GM12892 (cell line): ENCODE results near the gene CCNJL.
"Not testable (repeated sequence)": the region's sequence is repeated elsewhere in the genome, so short reads cannot be mapped to it uniquely, and the experiment has no call there.

Experiments
- DNase-seq: peaks from one replicate; pipeline ENCODE4 v3.0.0; 2011; ENCODE audit not compliant: insufficient read length
- FAIRE-seq: peaks from 2 replicates; lab custom pipeline; 2011; peaks lifted over from hg19 to GRCh38; lab: Jason Lieb, UNC
- POLR2A ChIP-seq: IDR thresholded peaks from 2 replicates; pipeline ENCODE4 v1.6.1; 2011; ENCODE audit warnings: low read depth, low read length, control low read depth
- POLR2AphosphoS5 ChIP-seq: IDR thresholded peaks from 2 replicates; pipeline ENCODE4 v1.6.1; 2011; ENCODE audit warnings: low read depth, low read length, control low read depth
- TAF1 ChIP-seq: IDR thresholded peaks from 2 replicates; pipeline ENCODE4 v1.6.1; 2011; ENCODE audit warnings: low read depth, mild to moderate bottlenecking, control low read depth, low read length, borderline replicate concordance

Gene CCNJL

GRCh38 chr5:160349935-160350303 lies 37.6 kb upstream of the CCNJL start:
- FAIRE-seq (no peak), DNase-seq (no peak)
- no peak for TF ChIP-seq TAF1

GRCh38 chr5:160349249-160349934 lies 37.0 kb upstream of the CCNJL start:
- FAIRE-seq (no peak), DNase-seq (no peak)
- TF ChIP-seq POLR2AphosphoS5 (no peak), TAF1 (no peak), POLR2A (no peak)

- DNase-seq (no peak), FAIRE-seq (no peak)
- TF ChIP-seq TAF1 (no peak), POLR2AphosphoS5 (no peak), POLR2A (no peak)
Measured at GRCh38 chr5:160348080-160348479, 35.7 kb upstream of the CCNJL start.

DNA sequence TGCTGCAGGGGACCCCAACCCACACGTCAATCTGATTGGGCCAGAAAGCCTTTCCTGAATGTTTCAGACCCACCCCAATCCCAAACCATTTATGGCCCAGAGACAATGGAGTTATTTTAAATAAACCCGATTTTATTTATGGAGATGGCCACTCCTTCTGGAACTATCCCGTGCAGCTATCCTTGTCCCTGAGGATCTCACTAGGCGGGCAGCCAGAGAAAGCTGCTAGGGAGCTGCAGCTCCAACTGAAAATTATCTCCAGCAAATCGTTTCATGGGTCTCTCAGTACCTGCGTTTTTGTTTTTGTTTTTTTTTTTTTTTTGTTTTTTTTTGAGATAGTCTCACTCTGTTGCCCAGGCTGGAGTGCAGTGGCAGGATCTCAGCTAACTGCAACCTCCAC lies 35.1 kb upstream of the CCNJL start:
- TF ChIP-seq POLR2AphosphoS5 (no peak), POLR2A (no peak), TAF1 (no peak)
- FAIRE-seq: no peak
- DNase-seq: no peak

DNA sequence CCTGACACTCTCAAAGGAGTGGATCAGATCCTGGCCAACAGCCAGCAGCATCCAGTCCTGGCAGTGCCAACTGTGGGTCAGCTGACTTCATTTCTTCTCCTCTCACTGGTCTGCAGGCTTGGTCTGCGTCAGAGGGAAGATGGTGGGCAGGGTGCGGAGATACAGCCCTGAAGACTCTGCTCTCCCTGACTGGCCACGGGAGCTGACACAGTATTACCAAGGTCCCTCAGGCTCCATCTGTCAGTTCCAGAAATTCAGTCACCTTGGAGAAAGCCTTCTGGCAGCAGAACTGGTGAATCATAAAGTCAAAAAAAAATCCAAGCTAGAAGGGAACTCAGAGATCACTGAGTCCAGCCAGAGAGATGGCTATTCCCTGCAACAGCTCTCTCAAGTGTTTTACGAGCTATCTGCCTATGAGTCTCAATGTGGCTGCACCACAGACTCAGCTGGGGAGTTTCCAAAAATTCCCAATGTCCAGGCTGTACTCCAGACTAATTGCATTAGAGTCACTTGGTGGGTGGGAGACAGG lies 30.1 kb upstream of the CCNJL start:
- no peak for DNase-seq
- TF ChIP-seq POLR2A (no peak), POLR2AphosphoS5 (no peak), TAF1 (no peak)
- FAIRE-seq: no peak

GRCh38 chr5:160341309-160341870 lies 29.0 kb upstream of the CCNJL start:
- no peak for TF ChIP-seq TAF1
- no peak for TF ChIP-seq POLR2AphosphoS5
- no peak for TF ChIP-seq POLR2A
- DNase-seq: no peak
- no peak for FAIRE-seq

GRCh38 chr5:160340513-160340912 lies 28.1 kb upstream of the CCNJL start:
- not testable (repeated sequence) for FAIRE-seq, DNase-seq

DNA sequence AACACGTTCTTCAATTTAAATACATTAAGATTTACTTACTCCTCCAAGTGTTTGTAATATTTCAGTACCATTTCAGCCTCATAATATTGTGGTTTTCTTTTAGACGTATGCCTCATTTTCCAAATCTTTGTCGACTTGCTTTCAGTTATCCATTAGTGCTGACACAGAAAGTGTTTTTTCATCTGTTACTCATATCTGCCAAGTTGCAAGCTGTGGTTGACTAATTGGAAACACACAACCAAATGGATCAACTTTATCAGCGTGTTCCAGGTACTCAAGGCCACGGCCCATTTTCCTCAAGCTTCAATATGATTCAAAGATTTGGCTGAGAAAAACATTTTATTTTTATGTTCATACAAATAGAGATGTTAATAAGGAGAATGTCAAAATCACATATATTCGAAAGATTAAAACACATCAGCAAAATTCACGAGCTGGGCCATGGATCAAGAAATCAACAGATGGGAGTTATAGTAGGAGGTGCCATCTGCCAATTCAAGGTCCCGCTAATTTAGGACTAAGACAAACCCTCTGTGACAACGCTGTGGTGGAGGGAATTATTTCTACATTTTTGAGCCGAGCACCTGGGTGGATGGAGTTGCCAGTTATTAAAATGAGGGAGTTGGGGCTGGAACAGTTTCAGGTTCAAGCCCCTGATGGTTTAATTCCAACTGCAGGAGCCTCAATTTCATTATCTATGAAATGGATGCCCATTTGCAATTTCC lies 27.2 kb upstream of the CCNJL start:
- TF ChIP-seq POLR2AphosphoS5 (no peak), TAF1 (no peak), POLR2A (no peak)
- FAIRE-seq (no peak), DNase-seq (no peak)

DNA sequence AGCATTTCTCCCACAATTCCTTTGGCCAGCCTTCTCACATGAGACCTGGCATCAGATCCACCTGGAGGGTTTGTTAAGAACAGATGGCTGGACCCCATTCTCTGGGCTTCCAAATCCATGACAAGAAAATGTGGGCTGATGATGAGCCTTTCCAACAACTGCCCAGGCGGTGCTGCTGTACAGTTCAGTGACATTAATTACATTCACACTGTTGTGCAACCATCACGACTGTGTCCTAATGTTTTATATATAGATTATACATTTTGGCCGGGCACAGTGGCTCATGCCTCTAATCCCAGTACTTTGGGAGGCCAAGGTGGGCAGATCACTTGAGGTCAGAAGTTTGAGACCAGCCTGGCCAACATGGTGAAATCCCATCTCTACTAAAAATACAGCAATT lies 22.4 kb upstream of the CCNJL start:
- DNase-seq, FAIRE-seq: not testable (repeated sequence)

DNA sequence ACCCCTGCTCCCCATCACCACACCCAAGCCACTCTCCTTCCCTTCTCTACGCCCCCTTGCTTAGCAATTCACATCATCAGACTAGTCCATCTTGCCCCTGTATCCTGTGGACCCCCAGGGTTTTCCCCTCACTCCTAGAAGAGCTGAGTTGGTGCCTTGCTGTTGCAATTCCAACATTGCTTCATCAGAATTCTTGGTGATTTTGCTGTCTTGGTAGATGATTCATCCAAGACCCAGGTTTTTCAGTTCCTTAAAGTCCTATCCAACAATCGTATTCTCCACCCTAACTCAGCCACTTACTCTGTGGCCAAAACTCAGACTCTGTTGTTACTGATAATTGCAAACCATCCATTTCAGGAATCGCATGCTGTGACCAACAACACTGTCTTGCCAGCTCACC lies 21.4 kb upstream of the CCNJL start:
- DNase-seq (no peak), FAIRE-seq (no peak)
- TF ChIP-seq TAF1: no peak
- no peak for TF ChIP-seq POLR2AphosphoS5
- TF ChIP-seq POLR2A: no peak

- FAIRE-seq (no peak), DNase-seq (no peak)
- TF ChIP-seq POLR2A (no peak), TAF1 (no peak), POLR2AphosphoS5 (no peak)
Measured at GRCh38 chr5:160330212-160330611, 17.8 kb upstream of the CCNJL start.

- TF ChIP-seq TAF1 (no peak), POLR2AphosphoS5 (no peak), POLR2A (no peak)
- no peak for DNase-seq
- FAIRE-seq: no peak
Measured at GRCh38 chr5:160327818-160328217, 15.5 kb upstream of the CCNJL start.

- TF ChIP-seq POLR2AphosphoS5: no peak
- no peak for TF ChIP-seq POLR2A
- no peak for TF ChIP-seq TAF1
- FAIRE-seq (no peak), DNase-seq (no peak)
Measured at GRCh38 chr5:160326981-160327380, 14.6 kb upstream of the CCNJL start.
